Astrocyte (in vitro differentiated cells and primary cell): ENCODE results near the gene BBS9. TPM values are rescaled to one million over a fixed set of nuclear protein-coding genes. Genes with fewer than 3 reads are reported as not detected.

ENCODE experiments used
- DNase-seq: peaks from one replicate; pipeline ENCODE4 v3.0.0-alpha.2; 2010; ENCODE audit warnings: low read depth
- FAIRE-seq: peaks from 2 replicates; lab custom pipeline; 2011; peaks lifted over from hg19 to GRCh38; lab: Jason Lieb, UNC
- H2AFZ ChIP-seq: 2 replicates; pipeline ENCODE4 v1.6.0; 2012; ENCODE audit warnings: low read depth, low read length, inconsistent platforms
- H3K27ac ChIP-seq: 2 replicates; pipeline ENCODE4 v1.5.1; 2011; ENCODE audit warnings: low read depth, low read length, inconsistent platforms
- H3K27me3 ChIP-seq: 2 replicates; pipeline ENCODE4 v1.6.0; 2011; ENCODE audit warnings: low read length, inconsistent platforms; ENCODE audit not compliant: insufficient read depth
- H3K36me3 ChIP-seq: 2 replicates; pipeline ENCODE4 v1.5.1; 2011; ENCODE audit warnings: low read length, inconsistent platforms; ENCODE audit not compliant: insufficient read depth
- H3K4me1 ChIP-seq: 2 replicates; pipeline ENCODE4 v1.5.1; 2011; ENCODE audit warnings: low read length, inconsistent platforms; ENCODE audit not compliant: insufficient read depth
- H3K4me2 ChIP-seq: 2 replicates; pipeline ENCODE4 v1.6.0; 2012; ENCODE audit warnings: low read length, inconsistent platforms
- H3K4me3 ChIP-seq: 2 replicates; pipeline ENCODE4 v1.5.1; 2011; ENCODE audit warnings: low read depth, mild to moderate bottlenecking, low read length, inconsistent platforms; ENCODE audit not compliant: insufficient read depth
- H3K79me2 ChIP-seq: 2 replicates; pipeline ENCODE4 v1.6.0; 2012; ENCODE audit warnings: mild to moderate bottlenecking, low read length, inconsistent platforms; ENCODE audit not compliant: insufficient read depth
- H3K9ac ChIP-seq: 2 replicates; pipeline ENCODE4 v1.6.0; 2012; ENCODE audit warnings: mild to moderate bottlenecking, low read length, inconsistent platforms
- H3K9me3 ChIP-seq: 2 replicates; pipeline ENCODE4 v1.5.1; 2012; ENCODE audit warnings: low read depth, mild to moderate bottlenecking, low read length, inconsistent platforms; ENCODE audit not compliant: insufficient read depth
- H4K20me1 ChIP-seq: 2 replicates; pipeline ENCODE4 v1.6.0; 2012; ENCODE audit warnings: low read length, inconsistent platforms; ENCODE audit not compliant: insufficient read depth
- H3K27ac Mint-ChIP-seq: one replicate; pipeline ENCODE4 v1.8.0; 2021; ENCODE audit warnings: mild to moderate bottlenecking, mixed read lengths; ENCODE audit not compliant: unreplicated experiment
- H3K27me3 Mint-ChIP-seq: one replicate; pipeline ENCODE4 v1.8.0; 2021; ENCODE audit warnings: low read depth, mixed read lengths; ENCODE audit not compliant: unreplicated experiment
- H3K36me3 Mint-ChIP-seq: one replicate; pipeline ENCODE4 v1.8.0; 2021; ENCODE audit warnings: low read depth, mixed read lengths; ENCODE audit not compliant: unreplicated experiment
- H3K4me1 Mint-ChIP-seq: one replicate; pipeline ENCODE4 v1.8.0; 2021; ENCODE audit warnings: low read depth, mixed read lengths; ENCODE audit not compliant: unreplicated experiment
- H3K4me3 Mint-ChIP-seq: one replicate; pipeline ENCODE4 v1.8.0; 2021; ENCODE audit warnings: mild to moderate bottlenecking, moderate library complexity, mixed read lengths; ENCODE audit not compliant: unreplicated experiment
- H3K9me3 Mint-ChIP-seq: one replicate; pipeline ENCODE4 v1.8.0; 2021; ENCODE audit warnings: mild to moderate bottlenecking, mixed read lengths; ENCODE audit not compliant: unreplicated experiment
- CTCF ChIP-seq: IDR thresholded peaks from 2 replicates; pipeline ENCODE4 v1.5.1; 2011; ENCODE audit warnings: low read depth, mild to moderate bottlenecking, inconsistent platforms, low read length, moderate library complexity; ENCODE audit not compliant: insufficient read depth
- EZH2 ChIP-seq: IDR thresholded peaks from 2 replicates; pipeline ENCODE4 v1.6.1; 2012; ENCODE audit warnings: mild to moderate bottlenecking, low read length, inconsistent platforms; ENCODE audit not compliant: insufficient read depth
- total RNA-seq: library from RNA; stranded (reverse); gene quantifications from 2 replicates; pipeline ENCODE4 v1.2.1, GENCODE V29; 2021

Gene BBS9
- total RNA-seq, 1 donor from 2014 or later: 25.1 TPM

GRCh38 chr7:33193308-33193864 lies 64.0 kb downstream of the BBS9 start:
- Histone ChIP-seq H3K27me3 (no peaks in the 10 kb centered on the region), H3K79me2 (no peaks in the 10 kb centered on the region), H4K20me1 (no peaks in the 10 kb centered on the region), H3K4me1 (no peaks in the 10 kb centered on the region), H2AFZ (no peak overlapping the region), H3K9me3 (no peaks in the 10 kb centered on the region), H3K4me2 (no peak overlapping the region), H3K27ac (no peak overlapping the region), H3K4me3 (no peak overlapping the region), H3K9ac (no peak overlapping the region), H3K36me3 (no peaks in the 10 kb centered on the region)
- Mint-ChIP-seq H3K27me3 (no peaks in the 10 kb centered on the region), H3K4me3 (no peak overlapping the region), H3K27ac (no peak overlapping the region), H3K9me3 (peaks cover 3% of the 10 kb centered on the region), H3K36me3 (peaks cover 5% of the 10 kb centered on the region), H3K4me1 (peaks cover 7% of the 10 kb centered on the region)
- TF ChIP-seq EZH2: no peak
- no peak for TF ChIP-seq CTCF
- no peak for FAIRE-seq
- no peak for DNase-seq

GRCh38 chr7:33195264-33195663 lies 65.9 kb downstream of the BBS9 start:
- FAIRE-seq: peak; percentile 13
- no peaks in the 10 kb centered on the region for H3K9me3 ChIP-seq
- H3K27me3 Mint-ChIP-seq: no peaks in the 10 kb centered on the region
- peak; percentile 79 for DNase-seq
- H3K27ac ChIP-seq: no peak overlapping the region
- H4K20me1 ChIP-seq: no peaks in the 10 kb centered on the region
- no peaks in the 10 kb centered on the region for H3K79me2 ChIP-seq
- H3K27ac Mint-ChIP-seq: no peak overlapping the region
- H3K4me1 ChIP-seq: no peaks in the 10 kb centered on the region
- no peak overlapping the region for H3K4me3 ChIP-seq
- no peak overlapping the region for H3K4me3 Mint-ChIP-seq
- H3K36me3 ChIP-seq: no peaks in the 10 kb centered on the region
- peaks cover 5% of the 10 kb centered on the region for H3K36me3 Mint-ChIP-seq
- H3K27me3 ChIP-seq: no peaks in the 10 kb centered on the region
- peaks cover 7% of the 10 kb centered on the region for H3K4me1 Mint-ChIP-seq
- no peak for TF ChIP-seq EZH2
- TF ChIP-seq CTCF: no peak
- no peak overlapping the region for H2AFZ ChIP-seq
- no peak overlapping the region for H3K4me2 ChIP-seq
- H3K9me3 Mint-ChIP-seq: peaks cover 3% of the 10 kb centered on the region
- H3K9ac ChIP-seq: no peak overlapping the region

GRCh38 chr7:33196221-33196620 lies 66.9 kb downstream of the BBS9 start:
- Histone ChIP-seq H3K36me3 (no peaks in the 10 kb centered on the region), H3K4me2 (no peak overlapping the region)
- H3K4me1 Mint-ChIP-seq: peaks cover 7% of the 10 kb centered on the region

More at GRCh38 chr7:33196221-33196620, 66.9 kb downstream of the BBS9 start:
- no peaks in the 10 kb centered on the region for H4K20me1 ChIP-seq
- H3K4me1 ChIP-seq: no peaks in the 10 kb centered on the region
- FAIRE-seq (no peak), DNase-seq (peak; percentile 75)
- no peaks in the 10 kb centered on the region for H3K9me3 ChIP-seq
- no peak overlapping the region for H2AFZ ChIP-seq
- no peaks in the 10 kb centered on the region for H3K79me2 ChIP-seq
- H3K36me3 Mint-ChIP-seq: peaks cover 5% of the 10 kb centered on the region
- no peaks in the 10 kb centered on the region for H3K27me3 Mint-ChIP-seq
- H3K27me3 ChIP-seq: no peaks in the 10 kb centered on the region
- no peak overlapping the region for H3K9ac ChIP-seq
- H3K4me3 ChIP-seq: no peak overlapping the region
- no peak overlapping the region for H3K27ac ChIP-seq
- no peak overlapping the region for H3K27ac Mint-ChIP-seq
- TF ChIP-seq CTCF (no peak), EZH2 (no peak)
- H3K4me3 Mint-ChIP-seq: no peak overlapping the region
- peaks cover 3% of the 10 kb centered on the region for H3K9me3 Mint-ChIP-seq
